GM21528 (cell line): ENCODE data around the gene TMEM190.

ENCODE experiments used
- ATAC-seq: cut with Tn5 transposase; IDR thresholded peaks from one replicate; pipeline ENCODE4 v1.9.1; 2021; ENCODE audit warnings: mild to moderate bottlenecking, moderate library complexity; ENCODE audit not compliant: unreplicated experiment, low FRiP score

The TMEM190 gene

GRCh38 chr19:55350620-55351315 lies 25.9 kb upstream of the TMEM190 start:
- ATAC-seq = no peak

- no peak for ATAC-seq
Observed at GRCh38 chr19:55352040-55352439, 24.6 kb upstream of the TMEM190 start.

- no peak for ATAC-seq
Observed at GRCh38 chr19:55352549-55353145, 24.0 kb upstream of the TMEM190 start.

- ATAC-seq = no peak
Observed at GRCh38 chr19:55353356-55353802, 23.2 kb upstream of the TMEM190 start.

GRCh38 chr19:55353803-55354697 lies 22.6 kb upstream of the TMEM190 start:
- no peak for ATAC-seq

- no peak for ATAC-seq
Observed at GRCh38 chr19:55354698-55355212, 21.9 kb upstream of the TMEM190 start, which contains the start of gene COX6B2. Gene COX6B2, minus strand, starts transcription at chr19:55354719. Its CDS starts 198 bp downstream, at chr19:55354521.

- no peak for ATAC-seq
Observed at GRCh38 chr19:55355213-55355821, 21.3 kb upstream of the TMEM190 start.

- no peak for ATAC-seq
Observed at GRCh38 chr19:55358493-55358892, 18.1 kb upstream of the TMEM190 start.

GRCh38 chr19:55358943-55359908 lies 17.4 kb upstream of the TMEM190 start:
- no peak for ATAC-seq

- ATAC-seq = no peak
Observed at GRCh38 chr19:55360902-55361301, 15.7 kb upstream of the TMEM190 start.

- ATAC-seq = no peak
Observed at GRCh38 chr19:55362174-55362989, 14.2 kb upstream of the TMEM190 start.

- ATAC-seq = no peak
Observed at GRCh38 chr19:55362990-55363716, 13.5 kb upstream of the TMEM190 start, which contains the start of gene GARIN5B. Gene GARIN5B, minus strand, starts transcription at chr19:55363260. Its CDS starts 194 bp downstream, at chr19:55363066.

- ATAC-seq = no peak
Observed at GRCh38 chr19:55365245-55365644, 11.4 kb upstream of the TMEM190 start.

- no peak for ATAC-seq
Observed at GRCh38 chr19:55365964-55366363, 10.7 kb upstream of the TMEM190 start.

- no peak for ATAC-seq
Observed at GRCh38 chr19:55366790-55367189, 9.8 kb upstream of the TMEM190 start.

GRCh38 chr19:55368106-55368505 lies 8.5 kb upstream of the TMEM190 start:
- ATAC-seq = no peak

GRCh38 chr19:55368701-55369563 lies 7.7 kb upstream of the TMEM190 start:
- ATAC-seq = no peak
